HG03139 (cell line): Measurements from ENCODE around the gene JCHAIN.
A peak's percentile ranks its signal among the peaks of the same experiment; 100 is the strongest.
"Not testable (repeated sequence)": the region's sequence is repeated elsewhere in the genome, so short reads cannot be mapped to it uniquely, and the experiment has no call there.

Source experiments
- ATAC-seq: cut with Tn5 transposase; IDR thresholded peaks from one replicate; pipeline ENCODE4 v1.9.1; 2021; ENCODE audit not compliant: unreplicated experiment

Gene JCHAIN

GRCh38 chr4:70651864-70652506 is 14.3 kb downstream of the JCHAIN start:
- ATAC-seq, result no peak

DNA sequence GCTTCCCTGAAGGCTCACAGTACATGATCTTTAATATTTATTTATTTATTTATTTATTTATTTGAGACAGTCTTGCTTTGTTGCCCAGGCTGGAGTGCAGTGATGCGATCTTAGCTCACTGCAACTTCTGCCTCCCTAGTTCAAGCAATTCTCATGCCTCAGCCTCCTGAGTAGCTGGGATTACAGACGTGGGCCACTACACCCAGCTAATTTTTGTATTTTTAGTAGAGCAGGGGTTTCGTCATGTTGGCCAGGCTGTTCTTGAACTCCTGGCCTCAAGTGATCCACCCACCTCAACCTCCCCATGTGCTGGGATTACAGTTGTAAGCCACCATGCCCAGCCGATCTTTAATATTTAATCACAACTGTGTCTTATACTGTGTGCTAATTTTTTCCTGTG is 15.6 kb downstream of the JCHAIN start:
- not testable (repeated sequence) for ATAC-seq

- ATAC-seq, result no peak
Measured at GRCh38 chr4:70640192-70640591, 26.1 kb downstream of the JCHAIN start.

DNA sequence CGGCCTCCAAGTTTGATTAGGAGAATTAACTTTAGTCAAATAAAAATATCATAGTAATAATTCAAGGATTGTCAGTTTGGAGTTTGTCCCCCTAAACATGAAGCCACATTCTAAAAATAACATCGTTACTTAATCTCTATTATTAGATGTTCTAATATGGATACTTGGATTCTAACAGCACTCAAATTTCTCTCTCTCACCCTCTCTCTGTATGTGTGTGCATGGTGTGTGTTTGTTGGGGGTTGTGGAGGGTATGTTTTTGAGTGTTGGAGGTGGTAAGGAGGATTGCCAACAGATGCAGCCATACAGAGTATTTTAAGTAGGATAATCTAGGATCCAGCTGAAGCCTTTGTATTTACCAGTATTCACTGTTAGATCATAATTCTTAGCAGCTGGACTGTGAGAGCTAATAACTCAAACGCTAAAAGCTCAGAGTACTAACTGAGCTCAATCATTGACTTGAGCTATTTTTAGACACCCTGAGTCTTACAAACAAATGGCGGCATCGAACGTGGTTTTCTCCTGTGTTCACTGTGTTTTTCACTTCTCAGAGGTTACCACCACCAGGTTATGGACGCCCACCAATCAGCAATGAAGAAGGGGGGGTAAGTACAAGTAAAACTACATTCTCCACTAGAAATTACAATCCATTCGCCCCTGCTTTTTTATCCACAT is 28.9 kb downstream of the JCHAIN start:
- ATAC-seq, result no peak

- no peak for ATAC-seq
Measured at GRCh38 chr4:70634482-70634881, 31.8 kb downstream of the JCHAIN start.

DNA sequence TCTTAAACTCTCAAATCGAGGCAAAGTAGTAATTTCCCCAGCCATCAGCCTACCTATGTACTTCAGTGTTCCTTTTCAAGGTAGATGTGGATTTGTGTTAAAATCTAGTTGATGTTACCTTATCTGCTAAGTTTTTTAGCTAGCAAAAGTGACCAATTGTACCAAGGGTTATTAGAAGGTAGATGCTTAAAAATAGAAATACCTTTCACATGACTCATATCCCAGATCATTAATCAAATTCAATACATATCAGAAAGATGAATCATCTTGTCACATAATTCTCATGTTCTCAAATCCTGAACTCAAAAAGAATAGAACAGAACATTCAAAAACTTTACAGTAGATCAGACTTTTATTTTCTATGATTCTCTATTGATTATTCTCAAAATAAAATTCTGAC is 34.3 kb downstream of the JCHAIN start:
- ATAC-seq, result no peak

GRCh38 chr4:70630162-70630561 is 36.1 kb downstream of the JCHAIN start:
- no peak for ATAC-seq

GRCh38 chr4:70629469-70630090 is 36.7 kb downstream of the JCHAIN start:
- no peak for ATAC-seq

- no peak for ATAC-seq
Measured at GRCh38 chr4:70628444-70628843, 37.9 kb downstream of the JCHAIN start, which contains the start of gene ENAM. TSS of gene ENAM (plus strand) at chr4:70628744. CDS start at chr4:70629501, 757 bp downstream.

DNA sequence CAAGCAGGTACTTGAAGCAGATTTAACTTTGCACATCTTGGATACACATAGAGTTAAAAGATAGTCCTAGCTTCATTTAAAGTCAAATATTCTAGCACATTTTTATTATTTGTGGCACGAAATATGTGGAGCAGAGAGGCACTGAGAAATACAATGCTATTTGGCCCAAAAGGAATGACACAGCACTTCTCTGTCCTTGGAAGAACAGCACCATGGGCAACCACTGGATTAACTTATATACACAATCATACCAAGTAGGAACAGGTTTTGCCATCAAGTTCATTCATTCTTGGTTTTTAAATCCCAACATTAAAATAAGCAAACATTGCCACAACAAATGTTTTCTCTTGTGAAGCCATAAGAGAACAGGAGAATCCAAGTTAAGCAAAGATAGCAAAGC is 38.7 kb downstream of the JCHAIN start:
- no peak for ATAC-seq

GRCh38 chr4:70624226-70624793 is 42.0 kb downstream of the JCHAIN start:
- no peak for ATAC-seq

GRCh38 chr4:70623323-70623722 is 43.0 kb downstream of the JCHAIN start:
- ATAC-seq, result no peak

- ATAC-seq, result no peak
Measured at GRCh38 chr4:70619778-70620177, 46.5 kb downstream of the JCHAIN start.

DNA sequence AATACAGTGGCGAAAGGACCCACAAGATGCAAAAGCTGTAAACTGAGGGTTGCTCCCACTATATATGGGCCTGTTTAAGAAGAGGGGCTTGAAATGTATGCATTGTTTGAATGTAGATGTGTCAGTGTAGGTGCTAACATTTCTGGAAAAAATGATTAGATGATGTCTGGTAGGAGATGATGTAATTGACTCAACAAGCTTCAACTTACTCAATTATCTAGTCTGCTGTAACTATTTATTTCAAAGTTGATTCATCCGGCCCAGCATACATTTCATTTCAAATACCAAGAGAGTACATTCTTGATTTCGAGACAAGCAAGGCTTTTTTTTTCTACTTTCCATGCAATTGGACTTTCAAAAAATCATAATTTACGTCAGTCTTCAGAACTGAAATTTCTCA is 47.0 kb downstream of the JCHAIN start:
- no peak for ATAC-seq

DNA sequence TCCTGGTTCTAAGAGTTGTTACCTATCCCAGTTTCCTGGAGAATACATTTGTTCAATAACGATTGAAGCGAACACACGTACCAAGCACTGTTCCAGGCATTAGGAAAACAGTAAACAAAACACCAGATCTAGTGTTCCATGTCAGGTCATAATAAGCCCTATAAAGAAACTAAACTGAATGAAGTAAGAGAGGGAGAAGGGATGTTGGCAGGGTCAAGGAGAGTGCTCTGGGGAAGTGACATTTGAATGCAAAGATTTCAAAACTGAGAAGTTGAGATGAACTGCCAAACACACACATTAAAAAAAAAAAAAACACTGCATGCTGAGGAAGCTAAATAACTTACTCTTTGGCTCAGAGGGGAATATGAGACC is 52.1 kb downstream of the JCHAIN start:
- no peak for ATAC-seq

GRCh38 chr4:70613306-70614183 is 52.8 kb downstream of the JCHAIN start:
- ATAC-seq, result peak; percentile 60

DNA sequence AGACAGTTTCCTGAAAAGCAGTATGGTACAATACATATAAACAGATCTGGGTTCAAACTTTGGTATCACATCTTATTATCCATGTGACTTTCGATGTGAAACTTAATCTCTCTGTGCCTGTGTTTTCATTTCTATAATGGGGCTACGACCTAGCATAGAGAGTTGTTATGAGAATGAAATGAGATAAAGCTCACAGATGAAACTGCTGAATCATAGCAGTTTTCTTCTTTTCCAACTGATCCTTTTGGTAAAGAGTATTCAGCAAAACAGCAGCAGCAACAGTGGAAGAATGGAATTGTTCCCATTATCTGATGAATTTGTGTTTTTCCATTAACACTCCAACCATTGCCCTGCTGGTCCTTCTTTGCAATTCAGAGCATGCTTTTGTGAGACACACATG is 58.0 kb downstream of the JCHAIN start:
- ATAC-seq, result no peak

DNA sequence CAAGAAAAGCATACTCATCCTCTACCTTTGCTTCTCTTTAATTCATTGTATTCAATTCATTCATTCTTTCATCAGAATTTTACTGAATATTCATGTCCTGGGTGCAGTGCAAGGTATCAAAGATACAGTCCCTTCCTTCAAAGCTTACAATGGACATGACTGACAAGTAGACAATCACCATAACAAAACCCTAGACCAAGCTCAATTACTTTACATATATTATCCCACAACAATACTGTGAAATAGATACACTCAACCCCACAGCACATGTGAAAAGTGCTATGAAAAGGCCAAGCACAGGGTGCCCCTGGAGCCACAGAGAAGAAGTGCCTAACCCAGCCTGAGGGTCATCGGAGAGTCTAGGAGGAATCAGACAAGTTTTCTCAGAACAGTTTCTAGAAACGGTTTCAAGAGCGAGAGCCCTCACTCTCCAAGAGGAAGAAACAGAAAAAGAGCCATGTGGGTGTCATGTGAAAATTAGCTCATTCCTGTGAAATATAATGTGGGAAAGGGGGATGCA is 58.9 kb downstream of the JCHAIN start:
- ATAC-seq, result no peak

DNA sequence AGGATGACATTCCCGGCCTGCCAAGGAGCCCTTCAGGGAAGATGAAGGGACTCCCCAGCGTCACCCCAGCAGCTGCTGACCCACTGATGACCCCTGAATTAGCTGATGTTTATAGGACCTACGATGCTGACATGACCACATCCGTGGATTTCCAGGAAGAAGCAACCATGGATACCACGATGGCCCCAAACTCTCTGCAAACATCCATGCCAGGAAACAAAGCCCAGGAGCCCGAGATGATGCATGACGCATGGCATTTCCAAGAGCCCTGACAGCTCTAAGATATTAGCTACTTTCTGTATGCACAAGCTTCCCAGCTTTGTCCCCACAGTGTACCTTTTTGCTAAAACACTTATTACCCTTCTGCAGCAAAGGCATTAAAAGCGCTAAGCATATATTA is 59.8 kb downstream of the JCHAIN start:
- no peak for ATAC-seq
